A549 (cell line): Measurements from ENCODE around the gene VSX1. TPM values are rescaled to one million over a fixed set of nuclear protein-coding genes. Genes with fewer than 3 reads are reported as not detected.

ENCODE experiments used
- ATAC-seq, 2 experiments: fragments of 200-7000 bp in 1 of 2; fragments of >200 bp in 1 of 2; cut with Nextera tagmentation in 1 of 2; cut with Tn5 transposase in 1 of 2; 3 replicates each; pipeline versions ENCODE4 v1.8.0 to v1.9.1; 2018 to 2020; ENCODE audit warnings: mild to moderate bottlenecking in 1 of 2, moderate library complexity in 1 of 2
- CTCF ChIA-PET: fragments of 300-600 bp; sonication (Branson Sonifier 250); formaldehyde crosslinking; extraction: SDS; loops from one replicate; lab custom pipeline; 2021; ENCODE audit warnings: antibody characterized with exemption, inconsistent platforms; lab: Yijun Ruan, JAX
- POLR2A ChIA-PET: fragments of 350-600 bp; formaldehyde crosslinking; extraction: SDS; loops from one replicate; lab custom pipeline; 2021; ENCODE audit warnings: antibody characterized with exemption, inconsistent platforms; lab: Yijun Ruan, JAX
- DNase-seq, 2 experiments: peaks; one replicate each; pipeline versions ENCODE4 v3.0.0 to v3.0.0-alpha.2; 2011 to 2016; ENCODE audit warnings: low read depth in 1 of 2, low spot score in 1 of 2
- FAIRE-seq: peaks from 2 replicates; lab custom pipeline; 2011; peaks lifted over from hg19 to GRCh38; lab: Jason Lieb, UNC
- H3K27ac ChIP-seq, 2 experiments: fragments of >200 bp; sonication (Bioruptor Twin); formaldehyde crosslinking; 3 replicates each; pipeline ENCODE4 v1.5.1; 2016 to 2017
- H3K4me1 ChIP-seq: fragments of >200 bp; sonication (Bioruptor Twin); formaldehyde crosslinking; 3 replicates; pipeline ENCODE4 v1.6.1; 2016
- H3K4me2 ChIP-seq: fragments of >200 bp; sonication (Bioruptor Twin); formaldehyde crosslinking; 3 replicates; pipeline ENCODE4 v1.6.1; 2016
- H3K4me3 ChIP-seq: fragments of >200 bp; sonication (Bioruptor Twin); formaldehyde crosslinking; 3 replicates; pipeline ENCODE4 v1.5.1; 2016
- H3K9me3 ChIP-seq: fragments of >200 bp; sonication (Bioruptor Twin); formaldehyde crosslinking; 3 replicates; pipeline ENCODE4 v1.6.1; 2016
- CBX8 ChIP-seq: fragments of 200-600 bp; sonication (generic); IDR thresholded peaks from 2 replicates; pipeline ENCODE4 v1.6.1; 2016
- CHD2 ChIP-seq: fragments of 150-350 bp; IDR thresholded peaks from 2 replicates; pipeline ENCODE4 v1.6.1; 2014; ENCODE audit warnings: low read length; ENCODE audit not compliant: partially characterized antibody
- EP300 ChIP-seq, 2 experiments: fragments of >200 bp; sonication (Bioruptor Twin); formaldehyde crosslinking; IDR thresholded peaks; 2 replicates in 1 of 2; 3 replicates in 1 of 2; pipeline ENCODE4 v1.6.1; 2016 to 2017
- FOSB ChIP-seq: fragments of 250-450 bp; sonication (Bioruptor Pico); IDR thresholded peaks from 2 replicates; pipeline ENCODE4 v1.5.0; 2020; ENCODE audit warnings: mild to moderate bottlenecking, moderate library complexity
- FOSL2 ChIP-seq, 2 experiments: fragments of 450-650 bp in 1 of 2; fragments of >200 bp in 1 of 2; sonication (Bioruptor Twin) in 1 of 2; formaldehyde crosslinking; IDR thresholded peaks; 2 replicates each; pipeline versions ENCODE4 v1.5.0 to v1.6.1; 2016 to 2020; ENCODE audit warnings: mild to moderate bottlenecking in 1 of 2, moderate library complexity in 1 of 2
- FOXS1 ChIP-seq: fragments of 250-450 bp; sonication (Bioruptor Pico); IDR thresholded peaks from 2 replicates; pipeline ENCODE4 v1.5.0; 2020; ENCODE audit warnings: mild to moderate bottlenecking, moderate library complexity
- HEYL ChIP-seq: fragments of 250-450 bp; sonication (Bioruptor Pico); IDR thresholded peaks from 2 replicates; pipeline ENCODE4 v1.8.0; 2021; ENCODE audit warnings: mild to moderate bottlenecking, moderate library complexity
- HOXB5 ChIP-seq: fragments of 250-450 bp; sonication (Bioruptor Pico); IDR thresholded peaks from 2 replicates; pipeline ENCODE4 v1.5.0; 2020; ENCODE audit warnings: mild to moderate bottlenecking, moderate library complexity
- KDM1A ChIP-seq: fragments of 200-600 bp; sonication (generic); IDR thresholded peaks from 2 replicates; pipeline ENCODE4 v1.6.1; 2016; ENCODE audit warnings: low read depth, mild to moderate bottlenecking
- MAZ ChIP-seq: fragments of 150-350 bp; IDR thresholded peaks from 2 replicates; pipeline ENCODE4 v1.6.1; 2014; ENCODE audit warnings: antibody characterized with exemption, low read depth, low read length, borderline replicate concordance
- MYC ChIP-seq: IDR thresholded peaks from 2 replicates; pipeline ENCODE4 v1.6.1; 2012; ENCODE audit warnings: mild to moderate bottlenecking, inconsistent platforms, low read length, improper control_type of control experiment, borderline replicate concordance
- NR3C1 ChIP-seq: fragments of >200 bp; sonication (Bioruptor Twin); formaldehyde crosslinking; IDR thresholded peaks from 3 replicates; pipeline ENCODE4 v1.6.1; 2017
- RFX5 ChIP-seq: fragments of 450-650 bp; IDR thresholded peaks from 2 replicates; pipeline ENCODE4 v1.7.1; 2014; ENCODE audit warnings: antibody characterized with exemption, mild to moderate bottlenecking, moderate library complexity
- RNF2 ChIP-seq: fragments of 200-600 bp; sonication (generic); IDR thresholded peaks from 2 replicates; pipeline ENCODE4 v1.6.1; 2016; ENCODE audit warnings: low read depth, mild to moderate bottlenecking, antibody characterized with exemption, moderate library complexity, borderline replicate concordance
- SMC3 ChIP-seq: fragments of >200 bp; sonication (Bioruptor Twin); formaldehyde crosslinking; IDR thresholded peaks from 3 replicates; pipeline ENCODE4 v1.6.1; 2018; ENCODE audit warnings: inconsistent platforms
- SREBF2 ChIP-seq: fragments of 450-650 bp; IDR thresholded peaks from 2 replicates; pipeline ENCODE4 v1.6.1; 2014; ENCODE audit warnings: mild to moderate bottlenecking, moderate library complexity
- ZC3H11A ChIP-seq: fragments of 450-650 bp; IDR thresholded peaks from 2 replicates; pipeline ENCODE4 v1.6.1; 2014; ENCODE audit warnings: antibody characterized with exemption, mild to moderate bottlenecking
- ZFP36 ChIP-seq: fragments of 450-650 bp; IDR thresholded peaks from 2 replicates; pipeline ENCODE4 v1.6.1; 2014; ENCODE audit warnings: borderline replicate concordance; ENCODE audit not compliant: partially characterized antibody
- ZSCAN20 ChIP-seq: fragments of 250-450 bp; sonication (Bioruptor Pico); IDR thresholded peaks from 2 replicates; pipeline ENCODE4 v1.8.0; 2022; ENCODE audit warnings: mild to moderate bottlenecking, moderate library complexity
- WGBS: methylation state at CpG from one replicate; pipeline ENCODE4 v1.1.6; 2017; ENCODE audit errors: missing lambda C conversion rate; 5-methylcytosine and 5-hydroxymethylcytosine counted together
- polyA plus RNA-seq, 4 experiments: library from polyadenylated mRNA; depleted of rRNA in 3 of 4; stranded (reverse); fragments of >200 nt; fragmentation: RNase III in 1 of 4; extraction: RNeasy Plus Mini Kit Qiagen cat#74134 plus additional on column Dnase treatment in 1 of 4; gene quantifications; 2 replicates in 3 of 4; 3 replicates in 1 of 4; pipeline ENCODE4 v1.2.3, GENCODE V29; 2011 to 2017
- TF ChIP-seq, protein P1 (sequence below): IDR thresholded peaks from 2 replicates; pipeline ENCODE4 v1.6.1; 2012; ENCODE audit warnings: low read depth, borderline replicate concordance
- TF ChIP-seq, protein P2 (sequence below): fragments of 250-450 bp; sonication (Bioruptor Pico); IDR thresholded peaks from 2 replicates; pipeline ENCODE4 v1.5.0; 2020; ENCODE audit warnings: low read depth, mild to moderate bottlenecking, moderate library complexity
- TF ChIP-seq, protein P3 (sequence below): fragments of 250-450 bp; sonication (Bioruptor Pico); IDR thresholded peaks from 2 replicates; pipeline ENCODE4 v1.5.0; 2021; ENCODE audit warnings: mild to moderate bottlenecking, moderate library complexity, borderline replicate concordance
- TF ChIP-seq, protein P4 (sequence below): fragments of 450-650 bp; IDR thresholded peaks from 2 replicates; pipeline ENCODE4 v1.6.1; 2014; ENCODE audit warnings: antibody characterized with exemption

The VSX1 gene
- polyA plus RNA-seq, 2 of the 4 experiments (the other 2 are of a cell fraction) = 0.77 to 2.9 TPM

DNA sequence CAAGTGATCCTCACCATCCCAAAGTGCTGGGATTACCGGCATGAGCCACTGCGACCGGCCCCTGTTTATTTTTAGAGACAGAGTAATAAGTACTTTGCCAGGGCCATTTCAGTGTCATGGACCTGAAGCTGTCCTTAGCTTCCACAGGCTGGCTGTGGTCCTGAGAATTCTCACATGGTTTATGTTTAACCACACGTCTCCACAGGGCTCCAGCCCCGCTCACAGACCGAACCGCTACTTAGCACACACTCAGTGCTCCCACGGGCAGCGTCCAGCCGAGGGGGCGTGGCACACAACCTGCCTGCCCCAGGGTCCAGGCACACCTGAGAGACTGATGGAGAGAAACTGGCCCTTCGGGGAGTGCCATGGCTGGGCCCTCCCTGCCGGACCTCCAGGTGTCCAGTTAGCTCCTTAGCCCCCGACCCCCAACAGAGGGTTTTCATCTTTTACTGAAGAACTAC, 35.7 kb downstream of the VSX1 start:
- H3K4me3 ChIP-seq = no peak overlapping the region
- FAIRE-seq (no peak), DNase-seq (no peak), ATAC-seq (no peak)
- no peak overlapping the region for H3K27ac ChIP-seq
- no peaks in the 10 kb centered on the region for H3K4me1 ChIP-seq
- 78% methylated on average over 14 of the region's 14 CpGs for WGBS
- POLR2A ChIA-PET = no interaction called here
- no peaks in the 10 kb centered on the region for H3K9me3 ChIP-seq
- no peak overlapping the region for H3K4me2 ChIP-seq
- CTCF ChIA-PET = interaction anchor here (2.1 kb wide), 1 partner anchor 19 kb away, joined by 9 read pairs; no protein-coding TSS in a partner anchor
- TF ChIP-seq NR3C1 (no peak), HEYL (CRISPR knock-in tag) (no peak), ZSCAN20 (CRISPR knock-in tag) (no peak), FOSL2 (IDR thresholded peaks at IDR 0.05) (no peak), FOSL2 (CRISPR knock-in tag; IDR thresholded peaks at IDR 0.05) (no peak), HOXB5 (CRISPR knock-in tag) (no peak), FOSB (CRISPR knock-in tag) (no peak), FOXS1 (CRISPR knock-in tag) (no peak), MAZ (no peak), RNF2 (no peak), ZFP36 (no peak), ZC3H11A (no peak), MYC (no peak), SMC3 (no peak), CHD2 (no peak)
- TF ChIP-seq, protein P1, sequence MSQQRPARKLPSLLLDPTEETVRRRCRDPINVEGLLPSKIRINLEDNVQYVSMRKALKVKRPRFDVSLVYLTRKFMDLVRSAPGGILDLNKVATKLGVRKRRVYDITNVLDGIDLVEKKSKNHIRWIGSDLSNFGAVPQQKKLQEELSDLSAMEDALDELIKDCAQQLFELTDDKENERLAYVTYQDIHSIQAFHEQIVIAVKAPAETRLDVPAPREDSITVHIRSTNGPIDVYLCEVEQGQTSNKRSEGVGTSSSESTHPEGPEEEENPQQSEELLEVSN = no peak
- TF ChIP-seq, protein P2, sequence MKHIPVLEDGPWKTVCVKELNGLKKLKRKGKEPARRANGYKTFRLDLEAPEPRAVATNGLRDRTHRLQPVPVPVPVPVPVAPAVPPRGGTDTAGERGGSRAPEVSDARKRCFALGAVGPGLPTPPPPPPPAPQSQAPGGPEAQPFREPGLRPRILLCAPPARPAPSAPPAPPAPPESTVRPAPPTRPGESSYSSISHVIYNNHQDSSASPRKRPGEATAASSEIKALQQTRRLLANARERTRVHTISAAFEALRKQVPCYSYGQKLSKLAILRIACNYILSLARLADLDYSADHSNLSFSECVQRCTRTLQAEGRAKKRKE (CRISPR knock-in tag) = no peak
- TF ChIP-seq, protein P3, sequence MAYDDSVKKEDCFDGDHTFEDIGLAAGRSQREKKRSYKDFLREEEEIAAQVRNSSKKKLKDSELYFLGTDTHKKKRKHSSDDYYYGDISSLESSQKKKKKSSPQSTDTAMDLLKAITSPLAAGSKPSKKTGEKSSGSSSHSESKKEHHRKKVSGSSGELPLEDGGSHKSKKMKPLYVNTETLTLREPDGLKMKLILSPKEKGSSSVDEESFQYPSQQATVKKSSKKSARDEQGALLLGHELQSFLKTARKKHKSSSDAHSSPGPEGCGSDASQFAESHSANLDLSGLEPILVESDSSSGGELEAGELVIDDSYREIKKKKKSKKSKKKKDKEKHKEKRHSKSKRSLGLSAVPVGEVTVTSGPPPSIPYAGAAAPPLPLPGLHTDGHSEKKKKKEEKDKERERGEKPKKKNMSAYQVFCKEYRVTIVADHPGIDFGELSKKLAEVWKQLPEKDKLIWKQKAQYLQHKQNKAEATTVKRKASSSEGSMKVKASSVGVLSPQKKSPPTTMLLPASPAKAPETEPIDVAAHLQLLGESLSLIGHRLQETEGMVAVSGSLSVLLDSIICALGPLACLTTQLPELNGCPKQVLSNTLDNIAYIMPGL (CRISPR knock-in tag) = no peak

DNA sequence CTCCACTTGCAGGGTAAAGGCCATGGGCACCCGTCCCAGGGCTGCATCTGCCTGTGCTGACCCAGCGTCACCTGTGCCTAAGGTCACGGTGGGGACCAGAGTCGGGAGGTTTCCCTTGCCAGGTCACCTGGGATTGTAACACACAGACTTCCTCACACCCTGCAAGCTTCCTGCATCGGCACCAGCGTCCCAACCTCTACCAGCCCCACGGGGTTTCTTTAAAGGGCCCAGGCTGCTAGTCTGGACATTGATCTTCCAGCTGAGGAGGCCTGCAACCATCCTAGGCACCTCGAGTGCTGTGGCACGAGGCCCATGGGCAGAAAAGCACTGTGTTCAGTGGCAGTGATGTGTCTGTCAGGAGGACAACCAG, 36.6 kb downstream of the VSX1 start:
- CTCF ChIA-PET = interaction anchor here (0.8 to 2.5 kb wide), 6 partner anchors 9 to 52 kb away, joined by 3 to 11 read pairs (median 6); partner anchors contain the start of gene VSX1
- WGBS = 60% methylated on average over 9 of the region's 9 CpGs
- DNase-seq = no peak
- no peaks in the 10 kb centered on the region for H3K4me1 ChIP-seq
- no peaks in the 10 kb centered on the region for H3K9me3 ChIP-seq
- H3K4me2 ChIP-seq = no peak overlapping the region
- TF ChIP-seq CBX8 = no peak
- TF ChIP-seq KDM1A = no peak
- TF ChIP-seq, protein P2 (CRISPR knock-in tag) = no peak
- no peak for TF ChIP-seq RFX5
- no peak for TF ChIP-seq HOXB5 (CRISPR knock-in tag)
- TF ChIP-seq EP300 (IDR thresholded peaks at IDR 0.05) = no peak
- no peak for TF ChIP-seq ZC3H11A
- TF ChIP-seq SREBF2 = no peak
- TF ChIP-seq, protein P4, sequence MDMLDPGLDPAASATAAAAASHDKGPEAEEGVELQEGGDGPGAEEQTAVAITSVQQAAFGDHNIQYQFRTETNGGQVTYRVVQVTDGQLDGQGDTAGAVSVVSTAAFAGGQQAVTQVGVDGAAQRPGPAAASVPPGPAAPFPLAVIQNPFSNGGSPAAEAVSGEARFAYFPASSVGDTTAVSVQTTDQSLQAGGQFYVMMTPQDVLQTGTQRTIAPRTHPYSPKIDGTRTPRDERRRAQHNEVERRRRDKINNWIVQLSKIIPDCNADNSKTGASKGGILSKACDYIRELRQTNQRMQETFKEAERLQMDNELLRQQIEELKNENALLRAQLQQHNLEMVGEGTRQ = no peak
- TF ChIP-seq, all 56 proteins: peak for 0
- FAIRE-seq (no peak), ATAC-seq (no peak)
- POLR2A ChIA-PET = no interaction called here
- no peak overlapping the region for H3K4me3 ChIP-seq
- H3K27ac ChIP-seq = no peak overlapping the region
